Stimulated activated CD4-positive, alpha-beta T cell treated with anti-CD3 and anti-CD28 coated beads, TNF-alpha, amount 100 ng/mL, for 4 hours (primary cell): Measurements from ENCODE around the gene ADCY2.

Experiments
- DNase-seq, 3 experiments: peaks; one replicate each; pipeline ENCODE4 v3.0.0-alpha.2; 2020; ENCODE audit warnings: low read depth in 3 of 3

The ADCY2 gene

DNA sequence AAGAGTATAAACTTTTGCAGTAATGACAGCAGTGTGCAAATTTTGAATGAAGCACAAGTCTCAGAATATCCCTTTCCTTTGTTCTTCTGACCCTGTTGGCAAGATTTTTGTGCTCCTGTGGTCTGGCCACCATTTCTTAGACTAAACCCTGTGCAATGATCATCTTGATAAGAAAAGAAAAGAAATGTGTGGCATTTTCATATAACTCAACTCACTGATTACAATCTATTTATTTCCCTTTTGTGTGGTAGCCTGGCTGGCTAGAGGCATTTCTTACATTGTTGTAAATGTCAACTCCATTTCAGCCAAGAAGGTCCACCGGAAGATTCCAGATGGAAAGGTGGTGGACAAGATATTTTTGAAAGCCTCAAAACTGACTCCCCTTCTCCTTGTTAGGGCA is 41.9 kb downstream of the ADCY2 start:
- no peak for DNase-seq

DNA sequence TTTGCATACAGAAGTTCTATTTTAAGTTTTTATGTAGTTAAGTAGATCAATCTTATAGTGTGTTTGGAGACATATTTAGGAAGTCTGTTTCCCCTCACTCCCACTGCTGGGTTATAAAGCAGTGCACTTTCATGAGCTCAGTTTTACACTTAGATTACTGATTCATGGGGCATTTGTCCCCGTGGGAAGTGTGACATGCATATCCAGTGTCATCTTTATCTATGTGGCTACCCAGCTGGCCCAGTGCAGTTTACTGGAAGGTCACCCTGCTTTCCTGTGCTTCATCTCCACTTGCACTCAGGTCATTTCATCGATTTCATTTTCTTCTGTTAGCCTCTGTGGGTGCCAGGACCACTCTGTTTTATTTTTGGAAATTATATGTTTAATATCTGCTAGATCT is 49.1 kb downstream of the ADCY2 start:
- DNase-seq = no peak

DNA sequence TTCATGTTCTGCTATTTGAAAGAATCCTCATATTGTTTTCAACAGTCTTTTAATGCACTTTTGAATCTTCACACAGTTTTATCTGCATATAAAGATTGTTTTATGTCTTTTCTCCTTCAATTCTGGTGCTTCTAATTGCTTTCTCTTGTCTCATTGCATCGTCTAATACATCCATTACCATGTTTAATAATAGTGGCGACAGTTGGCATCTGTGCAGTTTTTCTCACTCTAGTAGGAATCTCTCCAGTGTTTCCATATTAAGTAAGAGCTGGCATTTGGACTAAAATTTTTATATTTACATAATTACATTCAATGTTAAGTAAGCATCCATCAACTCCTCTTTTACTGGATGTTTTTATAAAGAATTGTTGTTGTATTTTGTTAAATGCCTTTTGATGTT is 49.9 kb downstream of the ADCY2 start:
- DNase-seq = no peak

DNA sequence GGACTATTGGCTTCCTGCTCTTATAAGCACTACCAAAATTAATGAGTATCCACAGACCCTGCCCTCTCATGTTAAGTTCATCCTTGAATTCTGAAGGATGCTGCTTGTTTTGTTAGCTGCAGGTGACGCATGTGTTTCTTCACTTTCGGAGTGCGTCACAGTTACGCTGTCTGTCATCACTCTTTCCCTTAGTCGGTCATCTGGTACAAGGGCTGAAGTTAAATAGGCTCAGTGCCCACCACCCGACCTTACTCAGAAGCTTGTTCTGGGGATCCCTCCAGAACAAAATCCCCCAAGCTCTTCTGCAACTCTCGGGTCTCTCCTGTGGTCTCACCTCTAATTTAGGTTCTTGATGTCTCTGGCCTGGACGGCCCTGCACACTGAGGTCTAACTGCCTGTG is 51.0 kb downstream of the ADCY2 start:
- no peak for DNase-seq

DNA sequence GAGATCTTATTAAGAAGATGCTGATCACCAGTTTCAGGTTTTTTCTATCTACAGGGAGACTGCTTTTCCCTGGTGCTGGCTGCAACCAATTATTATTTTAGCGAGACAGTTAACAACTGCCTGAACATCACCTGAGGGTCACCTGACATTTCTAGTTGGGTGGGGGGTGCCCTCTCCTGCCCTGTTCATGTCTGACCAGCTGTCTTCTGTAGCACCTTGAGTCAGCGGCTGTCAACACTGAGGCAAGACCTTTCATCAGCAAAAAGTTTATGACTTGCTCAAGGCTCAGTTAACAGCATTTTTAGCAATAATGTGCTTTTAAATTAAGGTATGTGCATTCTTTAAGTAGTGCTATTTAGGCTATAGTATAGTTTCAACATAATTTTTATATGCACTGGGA is 58.0 kb downstream of the ADCY2 start:
- DNase-seq = no peak

DNA sequence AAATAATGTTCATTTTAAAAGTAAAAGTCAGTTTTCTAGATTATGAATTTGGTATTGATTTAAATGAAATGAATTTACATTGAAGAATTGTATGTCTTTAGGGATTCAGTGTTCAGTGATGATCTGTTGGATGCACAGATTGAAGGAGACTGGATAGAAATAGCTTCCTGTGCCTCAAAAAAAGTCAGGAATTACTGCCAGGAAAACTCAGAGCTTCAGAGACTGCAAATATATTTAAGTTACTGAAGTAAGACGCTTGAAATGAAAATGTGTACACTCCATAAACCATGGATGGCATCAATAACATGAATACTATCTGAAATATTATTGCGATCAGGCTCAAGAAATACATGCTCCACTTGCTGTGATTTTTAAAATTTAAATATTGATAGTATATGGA is 60.3 kb downstream of the ADCY2 start:
- no peak for DNase-seq

DNA sequence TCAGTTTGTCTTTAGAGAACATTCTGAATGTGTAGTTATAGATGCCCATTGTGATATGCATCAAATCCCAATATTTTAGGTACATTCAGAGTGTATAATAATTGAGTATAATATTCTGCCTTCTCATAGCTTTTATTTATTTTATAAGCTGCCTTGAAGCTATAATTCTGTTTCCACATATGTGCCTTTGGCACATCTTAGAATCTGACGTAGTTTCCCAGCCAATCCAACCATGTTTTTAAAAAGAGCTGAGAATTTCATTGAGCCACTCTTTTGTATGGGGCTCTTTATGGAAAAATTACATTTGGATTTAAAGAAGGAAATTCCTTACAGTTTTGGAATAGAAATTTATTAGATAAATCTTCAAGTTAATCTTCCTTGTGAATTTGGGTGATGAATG is 65.4 kb downstream of the ADCY2 start:
- DNase-seq = no peak

DNA sequence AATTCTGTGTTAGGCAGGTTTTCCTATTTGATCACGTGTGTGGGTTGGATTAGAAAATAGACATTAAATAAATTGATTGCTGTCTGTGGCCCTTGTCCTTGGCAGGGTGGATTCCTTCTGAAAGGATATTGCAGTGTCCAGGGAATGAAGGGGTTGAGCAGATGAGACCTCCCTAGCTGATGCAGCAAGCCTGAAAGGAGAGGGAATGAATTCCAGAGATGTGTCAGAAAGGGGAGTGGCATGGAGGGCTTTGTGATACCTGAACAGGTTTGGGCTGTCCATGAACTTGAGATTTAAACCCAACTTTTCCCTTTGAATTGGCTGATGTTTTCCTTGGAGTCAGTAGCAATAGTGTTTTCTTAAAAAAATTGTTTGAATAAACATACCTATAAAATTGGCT is 66.8 kb downstream of the ADCY2 start:
- no peak for DNase-seq

DNA sequence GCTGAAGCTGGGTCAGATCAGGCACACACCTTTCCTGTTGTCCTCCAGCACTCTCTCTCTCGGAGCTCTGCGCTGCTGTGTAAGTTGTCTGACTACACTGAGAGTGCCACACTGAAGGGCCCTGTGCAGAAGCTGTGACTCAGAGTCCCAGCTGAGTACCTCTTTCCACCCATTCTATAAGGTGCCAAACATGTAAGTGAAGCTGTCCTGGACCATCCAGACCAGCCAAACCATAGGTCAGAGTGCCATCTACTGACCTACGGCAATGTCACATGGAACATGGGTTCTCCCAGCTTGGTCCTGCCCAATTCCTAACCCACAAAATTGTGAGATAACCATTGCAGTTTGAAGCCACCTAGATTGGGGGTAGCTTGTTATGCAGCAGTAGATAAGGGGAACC is 68.2 kb downstream of the ADCY2 start:
- no peak for DNase-seq

DNA sequence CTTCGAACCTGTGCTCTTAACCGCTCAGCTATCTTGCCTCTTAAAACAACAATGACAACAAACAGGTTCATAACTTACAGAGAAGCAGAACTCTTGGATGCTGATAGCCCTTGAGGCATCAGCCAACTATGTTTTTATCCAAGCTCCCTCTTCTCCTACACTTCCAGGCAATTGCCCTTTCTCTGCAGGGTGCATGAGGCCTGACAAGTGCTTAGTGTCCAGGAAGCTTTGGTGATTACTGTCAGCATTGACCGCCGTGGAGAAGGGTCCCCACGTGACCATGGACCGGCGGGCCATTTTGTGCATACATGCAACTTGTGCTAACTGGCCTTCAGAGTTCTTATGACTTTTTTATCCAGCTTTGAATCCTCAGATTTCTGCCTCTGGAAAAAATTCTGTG is 71.2 kb downstream of the ADCY2 start:
- DNase-seq = no peak

DNA sequence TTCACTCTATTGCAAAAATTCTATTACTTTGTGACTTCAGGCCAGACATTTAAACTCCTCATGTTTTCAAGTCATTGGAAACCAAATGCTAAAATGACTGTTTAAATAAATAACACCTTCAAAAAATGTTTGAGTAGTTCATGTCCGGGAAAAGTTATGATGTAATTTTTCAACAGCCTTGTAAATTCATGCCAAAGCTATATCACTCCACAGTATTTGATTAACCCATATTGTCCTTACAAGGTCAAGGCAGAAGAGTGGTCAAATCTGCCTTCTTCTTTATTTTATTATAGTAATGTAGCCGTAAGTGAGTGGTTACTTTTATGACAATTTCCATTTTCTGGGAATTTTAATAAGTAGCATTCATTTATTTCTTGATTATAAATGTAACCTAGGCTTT is 72.8 kb downstream of the ADCY2 start:
- no peak for DNase-seq

DNA sequence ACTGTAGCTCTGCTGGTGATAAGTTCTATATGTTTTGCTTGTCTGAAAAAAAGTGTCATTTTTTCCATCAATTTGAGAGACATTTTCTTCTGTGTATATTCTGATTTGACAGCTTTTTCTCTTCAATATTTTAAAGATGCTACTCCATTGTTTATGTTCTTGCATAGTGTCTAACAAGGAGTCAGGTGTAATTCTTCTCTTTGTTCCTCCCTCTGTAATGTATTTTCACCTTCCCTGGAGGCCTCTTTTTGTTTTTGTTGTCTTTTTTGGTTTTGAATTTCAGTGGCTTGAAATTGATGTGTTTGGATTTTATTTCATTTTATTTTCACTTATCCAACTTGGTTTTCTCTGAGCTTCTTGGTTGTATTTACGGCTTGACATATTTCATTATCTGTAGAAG is 75.8 kb downstream of the ADCY2 start:
- no peak for DNase-seq

DNA sequence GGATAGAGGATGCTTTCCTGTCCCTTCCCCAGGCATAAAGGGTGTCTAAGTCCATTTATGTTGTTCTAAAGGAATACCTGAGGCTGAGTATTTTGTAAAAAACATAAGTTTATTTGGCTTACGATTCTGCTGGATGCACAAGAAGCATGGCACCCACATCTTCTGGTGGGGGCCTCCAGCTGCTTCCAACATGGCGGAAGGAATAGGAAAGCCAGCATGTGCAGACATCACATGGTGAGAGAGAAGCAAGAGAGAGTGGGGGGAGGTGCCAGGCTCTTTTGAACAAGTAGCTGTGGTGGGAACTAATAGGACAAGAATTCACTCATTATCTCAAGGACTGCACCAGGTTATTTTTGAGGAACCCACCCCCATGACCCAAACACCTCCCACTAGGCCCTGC is 77.2 kb downstream of the ADCY2 start:
- no peak for DNase-seq

DNA sequence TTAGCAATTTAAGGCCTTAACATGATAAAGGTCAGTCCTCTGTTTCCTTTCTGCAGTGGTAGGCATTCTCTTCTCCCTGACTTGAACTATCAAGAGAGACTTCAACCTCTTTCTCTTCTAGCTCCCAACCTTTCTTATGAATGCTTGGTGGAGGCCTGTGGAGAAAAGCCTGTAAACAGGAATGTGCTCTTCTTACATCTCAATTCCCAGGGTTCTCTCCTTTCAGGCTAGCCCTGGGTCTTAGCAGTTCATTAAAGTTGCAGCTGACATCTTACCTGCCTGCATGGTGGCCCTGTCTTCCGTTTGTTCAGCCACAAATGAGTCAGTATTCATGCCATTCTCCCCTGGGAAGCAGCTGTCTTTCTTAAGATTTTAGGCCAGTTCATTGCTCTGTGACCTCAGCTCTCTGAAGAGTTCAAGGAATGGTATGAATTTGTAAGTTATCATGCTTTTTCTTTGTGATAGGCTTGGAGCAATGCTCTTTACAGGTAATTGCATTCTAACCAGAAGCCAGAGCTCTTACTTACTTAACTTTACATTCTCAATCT is 77.8 kb downstream of the ADCY2 start:
- no peak for DNase-seq

DNA sequence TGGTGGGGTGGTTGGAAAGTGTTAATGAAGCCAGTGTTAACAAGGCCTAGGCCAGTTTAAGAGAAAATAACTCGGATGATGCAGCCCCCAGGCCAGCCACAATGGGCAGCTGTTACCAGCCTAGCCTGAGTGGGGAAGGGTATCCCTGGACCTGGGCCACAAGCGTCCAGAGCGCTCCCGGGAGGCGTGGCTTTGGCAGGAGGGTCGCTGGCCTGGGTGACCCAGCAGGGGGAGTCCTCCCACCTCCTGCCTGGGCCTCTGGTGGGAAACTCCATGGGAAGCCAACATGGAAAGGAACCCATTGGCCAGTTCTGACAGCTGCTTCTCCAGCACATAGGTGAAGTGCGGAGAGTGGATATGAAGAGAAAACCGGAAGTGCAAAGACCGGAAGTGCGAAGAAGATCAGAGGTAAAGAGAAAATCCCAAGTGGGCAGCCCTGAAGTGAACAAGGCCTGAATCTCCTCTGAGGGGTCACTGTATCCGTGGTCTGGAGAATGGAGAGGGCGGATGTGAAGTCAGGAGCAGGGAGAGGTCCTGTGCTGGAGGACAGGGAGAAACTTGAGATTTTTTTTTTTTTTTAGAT is 79.0 kb downstream of the ADCY2 start:
- no peak for DNase-seq

DNA sequence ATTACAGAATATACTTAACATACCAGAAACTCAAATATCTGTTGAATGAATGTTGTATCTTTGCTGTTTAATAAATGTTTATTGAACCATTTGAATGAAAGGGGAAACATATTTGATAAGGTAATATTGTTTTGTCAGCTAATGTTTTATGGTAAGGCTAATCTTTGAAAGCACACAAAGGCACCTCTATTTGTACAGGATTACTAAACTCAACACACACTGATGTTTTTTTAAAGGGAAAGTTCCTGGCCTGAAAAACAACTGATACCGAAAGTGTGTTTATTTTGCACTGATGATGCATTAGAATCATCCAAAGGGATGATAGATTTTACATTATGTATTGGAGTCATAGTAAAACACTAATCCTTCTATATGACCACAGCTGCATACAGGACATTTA is 82.5 kb downstream of the ADCY2 start:
- DNase-seq = no peak

DNA sequence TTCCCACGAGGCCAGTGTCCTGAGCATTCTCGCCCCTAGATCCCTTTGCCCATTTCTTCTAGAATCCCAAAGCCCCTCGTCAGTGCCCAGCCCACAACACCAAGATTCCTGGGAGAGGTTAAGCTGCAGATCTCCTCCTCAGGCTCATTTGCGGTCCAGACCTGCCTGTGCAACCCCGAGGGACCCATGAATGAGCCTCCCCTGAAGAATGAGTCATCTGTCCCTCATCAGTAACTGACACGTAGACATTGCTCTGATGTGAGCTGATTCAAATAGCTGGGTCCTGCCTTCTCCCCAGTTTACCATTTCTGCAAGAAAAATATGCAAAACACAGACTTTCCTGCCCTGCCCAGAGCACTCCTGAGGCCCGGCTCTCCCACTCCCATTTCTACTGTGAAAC is 92.8 kb downstream of the ADCY2 start:
- no peak for DNase-seq

DNA sequence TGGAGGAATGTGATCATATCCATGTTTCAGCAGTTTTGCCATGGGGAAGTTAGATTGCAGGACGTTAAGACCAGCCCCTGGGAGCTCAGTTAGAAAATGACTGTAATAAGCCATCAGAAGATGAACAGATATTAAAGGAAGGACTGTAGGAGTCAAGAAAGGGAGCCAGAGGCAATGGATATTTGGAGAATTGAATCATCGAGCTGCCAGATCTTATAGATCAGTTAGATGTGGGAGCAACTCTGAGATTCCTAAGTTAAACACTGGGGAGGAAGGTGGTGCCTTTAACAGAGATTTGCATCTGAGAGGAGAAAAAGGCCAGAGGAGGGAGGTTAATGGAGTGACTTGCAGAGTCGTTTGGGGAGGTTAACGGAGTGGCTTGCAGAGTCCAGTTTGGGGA is 96.4 kb downstream of the ADCY2 start:
- no peak for DNase-seq

DNA sequence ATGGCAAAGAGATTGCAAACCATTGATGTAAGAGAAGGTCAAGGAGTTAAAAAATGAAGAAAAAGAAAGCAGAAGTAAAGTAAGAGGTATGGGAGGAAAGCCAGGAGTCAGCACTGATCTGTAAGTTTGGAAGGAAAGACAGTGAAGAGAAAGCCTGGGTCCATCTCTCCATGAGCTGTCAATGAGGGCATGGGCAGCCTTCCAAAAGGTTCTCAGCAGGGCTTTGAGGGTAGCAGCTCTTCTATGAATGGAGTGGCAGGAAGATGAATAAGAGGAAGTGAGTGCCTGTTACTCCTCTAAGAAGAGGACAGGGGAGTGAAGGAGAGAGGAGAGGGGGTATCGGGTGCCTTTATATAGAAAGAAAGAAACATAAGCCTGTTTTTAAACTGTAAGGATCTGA is 97.1 kb downstream of the ADCY2 start:
- DNase-seq = no peak

DNA sequence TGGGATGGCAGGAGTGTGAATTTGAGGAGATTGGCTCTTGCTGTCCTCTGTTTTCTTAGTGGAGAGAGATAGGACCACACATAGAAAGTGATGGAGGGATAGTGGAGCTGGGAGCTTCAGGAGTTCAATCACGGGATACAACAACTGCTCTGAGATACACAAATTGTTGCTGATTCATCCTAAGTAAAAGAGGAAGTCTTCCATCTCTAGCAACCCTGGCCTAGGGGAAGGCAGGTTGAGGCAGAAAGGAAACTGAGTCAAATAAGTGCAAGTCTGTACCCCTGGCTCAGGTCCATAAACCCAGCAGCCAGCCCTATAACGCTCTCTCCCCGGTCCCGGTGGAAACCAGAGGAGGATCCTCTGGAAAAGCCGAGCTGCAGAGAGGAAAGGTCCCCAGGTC is 97.7 kb downstream of the ADCY2 start:
- DNase-seq = no peak

DNA sequence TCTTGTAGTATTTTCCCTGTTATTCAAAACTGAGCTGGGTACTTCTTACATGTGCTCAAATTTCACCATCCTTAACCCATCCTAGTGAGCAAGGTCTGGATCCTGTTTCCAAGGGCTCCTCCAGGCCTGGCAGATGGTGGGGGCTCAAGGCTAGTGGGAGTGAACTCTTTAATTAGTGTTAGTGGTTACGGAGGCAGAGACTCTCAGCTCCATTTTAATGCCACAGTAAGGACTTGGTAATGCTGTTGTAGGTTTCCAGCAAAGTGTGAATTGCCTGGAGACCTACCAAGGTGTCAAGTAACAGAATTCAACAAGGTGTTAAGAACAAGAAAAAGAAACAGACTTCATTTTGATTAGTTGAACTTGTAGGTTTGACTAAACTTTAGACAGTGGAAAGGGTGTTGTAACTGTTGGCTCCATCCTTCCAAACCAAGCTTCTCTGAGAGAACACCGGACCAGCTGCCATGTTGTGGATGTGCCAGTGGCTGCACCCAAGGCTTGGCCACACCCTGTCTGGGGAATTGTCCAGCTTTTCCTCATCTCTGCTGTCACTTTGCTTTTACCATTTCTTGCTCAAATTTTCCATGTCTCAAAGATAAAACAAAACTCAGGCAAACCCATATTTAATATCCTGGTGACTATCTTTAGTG is 98.7 kb downstream of the ADCY2 start:
- DNase-seq = no peak

DNA sequence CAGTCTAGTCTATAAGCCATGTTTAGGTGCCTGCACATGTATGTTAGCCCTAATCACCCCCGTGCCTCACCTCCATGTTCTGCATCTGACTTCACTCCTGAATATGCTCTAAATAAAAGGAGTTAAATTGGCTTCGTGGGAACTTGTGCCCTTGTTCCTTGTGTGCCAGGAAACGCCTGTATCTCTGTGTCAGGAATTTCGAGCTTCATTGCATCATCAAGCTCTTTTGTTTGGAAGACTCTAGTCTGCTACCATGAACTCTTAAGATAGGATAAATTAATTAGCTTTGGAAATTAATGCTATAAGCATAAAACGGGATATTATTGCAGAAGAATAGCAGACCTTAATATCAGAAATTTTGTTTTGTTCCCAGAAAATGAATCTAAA is 99.2 kb downstream of the ADCY2 start:
- DNase-seq = no peak

DNA sequence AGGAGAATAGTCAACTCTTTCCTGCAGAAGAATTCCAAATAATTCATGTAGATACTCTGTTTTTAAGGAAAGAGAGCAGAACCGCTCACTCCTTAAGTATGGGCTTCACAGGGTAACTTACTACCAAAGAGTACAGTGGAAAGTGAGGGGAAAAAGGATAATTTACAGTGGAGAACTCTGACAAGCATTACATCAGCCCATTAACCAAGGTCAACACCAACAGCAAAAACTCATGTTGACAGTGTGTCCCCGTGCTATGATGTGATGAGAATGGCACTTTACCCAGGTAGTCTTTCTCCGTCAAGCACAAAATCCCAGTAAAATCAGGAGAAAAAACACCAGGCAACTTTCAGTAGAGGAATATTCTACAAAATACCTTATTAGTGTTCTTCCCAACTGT is 104.3 kb downstream of the ADCY2 start:
- no peak for DNase-seq

DNA sequence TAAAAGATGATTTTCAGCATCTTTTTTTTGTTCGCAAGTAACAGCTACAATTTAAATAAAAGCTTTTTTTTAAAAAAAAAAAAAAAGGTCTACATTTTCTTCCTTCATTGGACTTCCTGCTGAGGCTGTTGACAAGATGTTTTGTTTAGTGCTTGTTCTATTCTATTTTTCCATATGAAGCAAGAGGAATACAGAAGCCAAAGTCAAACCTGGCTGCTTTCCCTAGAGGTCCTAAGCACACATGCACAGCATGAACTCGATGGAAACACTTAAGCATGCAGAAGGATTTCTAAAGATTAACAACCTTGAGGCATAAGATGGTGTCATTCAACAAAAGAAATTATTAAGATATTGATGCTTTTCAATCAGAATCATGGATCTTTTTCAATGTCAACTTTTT is 105.1 kb downstream of the ADCY2 start:
- no peak for DNase-seq
